Psoas muscle (tissue), 8 donors: ENCODE data around the gene ICAM1. TPM values are rescaled to one million over a fixed set of nuclear protein-coding genes. Genes with fewer than 3 reads are reported as not detected.
"Not testable (repeated sequence)": the region's sequence is repeated elsewhere in the genome, so short reads cannot be mapped to it uniquely, and the experiment has no call there.

Experiments used
- ATAC-seq, 4 donors: fragments of 200-7000 bp; cut with Tn5 transposase; one replicate each; pipeline ENCODE4 v1.9.1; 2020; ENCODE audit warnings: moderate library complexity in 3 of 4, mild to moderate bottlenecking in 2 of 4
- DNase-seq, 2 donors: peaks; one replicate each; pipeline ENCODE4 v3.0.0-alpha.2; 2020
- H3K27ac ChIP-seq: fragments of 200-600 bp; one replicate; pipeline ENCODE4 v1.8.0; 2022
- H3K27me3 ChIP-seq, 3 donors: fragments of 200-600 bp in 1 of 3; one replicate each; pipeline versions ENCODE4 v1.6.1 to v1.8.0; 2013 to 2022; ENCODE audit warnings: low read length in 2 of 3, mild to moderate bottlenecking in 2 of 3, moderate library complexity in 1 of 3; ENCODE audit not compliant: insufficient read depth in 3 of 3
- H3K36me3 ChIP-seq, 2 donors: fragments of 200-600 bp in 1 of 2; one replicate each; pipeline versions ENCODE4 v1.6.1 to v1.8.0; 2013 to 2022; ENCODE audit warnings: low read depth in 1 of 2, mild to moderate bottlenecking in 1 of 2, moderate library complexity in 1 of 2; ENCODE audit not compliant: insufficient read depth in 1 of 2
- H3K4me1 ChIP-seq: fragments of 200-600 bp; one replicate; pipeline ENCODE4 v1.8.0; 2022
- H3K4me3 ChIP-seq: fragments of 200-600 bp; one replicate; pipeline ENCODE4 v1.8.0; 2022; ENCODE audit warnings: mild to moderate bottlenecking
- H3K9me3 ChIP-seq: fragments of 200-600 bp; one replicate; pipeline ENCODE4 v1.8.0; 2022
- WGBS, 3 donors: extraction: QIAGEN DNeasy Blood & Tissue Kit; methylation state at CpG; one replicate each; pipeline versions ENCODE4 v1.1.6 to v1.1.7; 2013; 5-methylcytosine and 5-hydroxymethylcytosine counted together
- intact Hi-C, 2 donors: fragments of 100-400 bp; cut with DNase I; formaldehyde crosslinking; loops; one replicate each; pipeline versions ENCODE4 v1.11.0 to v1.14.2; 2022
- polyA plus RNA-seq, 3 donors: library from polyadenylated mRNA; stranded (reverse); fragments of 200-250 nt; gene quantifications; one replicate each; pipeline ENCODE4 v1.2.3, GENCODE V29; 2013
- total RNA-seq, 4 donors: library from RNA; stranded (reverse); fragmentation: NEBNext Ultra II Directional in 2 of 4; extraction: Animal tissue kit (Norgen Biotek cat#: 25700) in 2 of 4; gene quantifications; one replicate each; pipeline versions ENCODE4 v1.2.1 to v1.2.4, GENCODE V29; 2021 to 2023
- TF ChIP-seq, protein P1 (sequence below): fragments of 200-600 bp; IDR thresholded peaks from one replicate; pipeline ENCODE4 v1.8.0; 2022; ENCODE audit warnings: antibody characterized with exemption
- donor health status: healthy with polysubstance abuse.
- donor health status: DM: no; HTN: no; CAD: no; lungs with moderate emphysema.
- donor health status: Bipolar disorder and iron deficiency.
- donor health status: healthy.
- donor health status: DM: yes; HTN: yes; CAD: no.
- donor health status: DM: no; HTN: no; CAD: no.
- donor health status: DM: no; HTN: no; CAD: no.
- donor health status: DM: yes; HTN: yes; CAD: no.

Gene ICAM1
- total and polyA plus RNA-seq, 7 donors: 2.7 to 8.0 (median 6.5) TPM

DNA sequence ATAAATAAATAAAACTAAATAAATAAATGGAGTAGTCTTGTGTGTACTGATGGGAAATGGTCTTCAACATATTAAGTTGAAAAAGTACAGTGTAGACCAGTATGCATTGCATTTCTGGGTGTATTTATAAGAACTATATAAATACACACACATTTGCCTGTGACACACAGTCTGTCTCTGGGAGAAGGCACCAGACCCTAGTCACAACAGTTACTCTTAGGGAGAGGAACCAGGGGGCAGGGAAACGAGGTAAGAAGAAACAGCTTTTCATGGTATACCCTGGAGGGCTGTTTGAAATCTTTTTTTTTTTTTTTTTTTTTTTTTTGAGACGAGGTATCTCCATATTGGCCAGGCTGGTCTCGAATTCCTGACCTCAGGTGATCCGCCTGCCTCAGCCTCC lies 37.0 kb upstream of the ICAM1 start:
- no peak for ATAC-seq
- TF ChIP-seq, protein P1, sequence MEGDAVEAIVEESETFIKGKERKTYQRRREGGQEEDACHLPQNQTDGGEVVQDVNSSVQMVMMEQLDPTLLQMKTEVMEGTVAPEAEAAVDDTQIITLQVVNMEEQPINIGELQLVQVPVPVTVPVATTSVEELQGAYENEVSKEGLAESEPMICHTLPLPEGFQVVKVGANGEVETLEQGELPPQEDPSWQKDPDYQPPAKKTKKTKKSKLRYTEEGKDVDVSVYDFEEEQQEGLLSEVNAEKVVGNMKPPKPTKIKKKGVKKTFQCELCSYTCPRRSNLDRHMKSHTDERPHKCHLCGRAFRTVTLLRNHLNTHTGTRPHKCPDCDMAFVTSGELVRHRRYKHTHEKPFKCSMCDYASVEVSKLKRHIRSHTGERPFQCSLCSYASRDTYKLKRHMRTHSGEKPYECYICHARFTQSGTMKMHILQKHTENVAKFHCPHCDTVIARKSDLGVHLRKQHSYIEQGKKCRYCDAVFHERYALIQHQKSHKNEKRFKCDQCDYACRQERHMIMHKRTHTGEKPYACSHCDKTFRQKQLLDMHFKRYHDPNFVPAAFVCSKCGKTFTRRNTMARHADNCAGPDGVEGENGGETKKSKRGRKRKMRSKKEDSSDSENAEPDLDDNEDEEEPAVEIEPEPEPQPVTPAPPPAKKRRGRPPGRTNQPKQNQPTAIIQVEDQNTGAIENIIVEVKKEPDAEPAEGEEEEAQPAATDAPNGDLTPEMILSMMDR: no peak
- no peak for DNase-seq
- Histone ChIP-seq H3K9me3 (no peaks in the 10 kb centered on the region), H3K4me3 (no peak overlapping the region), H3K4me1 (peaks cover 8% of the 10 kb centered on the region), H3K36me3 (no peaks in the 10 kb centered on the region), H3K27ac (no peak overlapping the region), H3K27me3 (peaks cover 0 to 31% (median 0%) of the 10 kb centered on the region in 3 donors)
- 68 to 78% (median 70%) methylated on average over 4 of the region's 4 CpGs for WGBS, 3 donors
- intact Hi-C loops: no loop called here

DNA sequence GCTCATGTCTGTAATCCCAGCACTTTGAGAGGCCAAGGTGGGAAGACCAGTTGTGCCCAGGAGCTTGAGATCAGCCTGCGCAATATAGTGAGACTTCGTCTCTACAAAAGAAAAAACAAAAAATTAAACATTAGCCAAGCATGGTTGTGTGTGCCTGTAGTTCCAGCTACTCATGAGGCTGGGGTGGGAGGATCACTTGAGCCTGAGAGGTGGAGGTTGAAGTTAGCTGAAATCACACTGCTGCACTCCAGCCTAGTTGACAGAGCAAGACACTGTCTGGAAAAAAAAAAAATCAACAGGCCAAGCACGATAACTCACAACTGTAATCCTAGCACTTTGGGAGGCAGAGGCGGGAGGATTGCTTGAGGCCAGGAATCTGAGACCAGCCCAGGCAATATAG lies 35.9 kb upstream of the ICAM1 start:
- peaks cover 6% of the 10 kb centered on the region for H3K4me1 ChIP-seq
- H3K27ac ChIP-seq: no peak overlapping the region
- no peak for DNase-seq

DNA sequence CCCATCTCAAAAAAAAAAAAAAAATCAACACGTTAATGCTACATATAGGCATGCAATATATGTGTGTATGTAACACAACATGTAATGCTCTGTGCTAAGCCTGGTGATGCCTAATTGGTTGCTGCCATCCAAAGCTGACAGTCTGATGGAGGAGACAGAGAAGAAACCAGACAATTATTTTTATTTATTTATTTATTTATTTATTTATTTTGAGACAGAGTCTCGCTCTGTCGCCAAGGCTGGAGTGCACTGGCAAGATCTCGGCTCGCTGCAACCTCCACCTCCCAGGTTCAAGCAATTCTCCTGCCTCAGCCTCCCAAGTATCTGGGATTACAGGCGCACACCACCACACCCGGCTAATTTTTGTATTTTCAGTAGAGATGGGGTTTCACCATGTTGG lies 35.5 kb upstream of the ICAM1 start:
- H3K36me3 ChIP-seq, intact Hi-C loops, H3K4me1 ChIP-seq, H3K9me3 ChIP-seq, DNase-seq, ATAC-seq, H3K4me3 ChIP-seq: not testable (repeated sequence)
- peaks cover 0 to 16% (median 0%) of the 10 kb centered on the region in 3 donors for H3K27me3 ChIP-seq
- H3K27ac ChIP-seq: peak overlapping the region; percentile 68
- WGBS, 3 donors: 90 to 93% (median 93%) methylated on average over 7 of the region's 7 CpGs

More for the DNA sequence above, 35.9 kb upstream of the ICAM1 start:
- peaks cover 0 to 20% (median 0%) of the 10 kb centered on the region in 3 donors for H3K27me3 ChIP-seq
- no peaks in the 10 kb centered on the region for H3K9me3 ChIP-seq
- H3K4me3 ChIP-seq: no peak overlapping the region
- intact Hi-C loops: no loop called here
- no peaks in the 10 kb centered on the region for H3K36me3 ChIP-seq
- 70 to 88% (median 76%) methylated on average over 4 of the region's 4 CpGs for WGBS, 3 donors
- TF ChIP-seq, protein P1: no peak
- ATAC-seq: no peak

DNA sequence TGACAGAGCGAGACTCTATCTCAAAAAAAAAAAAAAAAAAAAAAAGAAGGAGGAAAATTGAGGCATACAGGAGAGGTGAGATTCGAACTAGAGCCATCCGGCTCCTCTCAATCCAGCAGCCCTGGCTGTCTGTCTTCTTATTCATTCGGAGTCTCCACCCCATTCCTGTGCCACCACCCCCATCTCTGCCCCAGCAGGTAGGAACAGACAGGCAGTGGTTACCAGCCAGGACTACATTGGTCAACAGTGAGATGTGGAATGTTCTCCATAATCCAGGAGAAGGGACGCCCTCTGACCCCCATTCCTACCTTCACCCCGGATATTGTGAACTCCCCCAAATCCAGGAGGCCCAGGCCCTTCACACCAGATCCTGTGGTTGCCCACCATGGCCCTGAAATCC lies 33.2 kb upstream of the ICAM1 start:
- WGBS, 3 donors: 80 to 84% (median 84%) methylated on average over 6 of the region's 6 CpGs
- H3K4me3 ChIP-seq: no peak overlapping the region
- no peak overlapping the region for H3K27ac ChIP-seq
- no peaks in the 10 kb centered on the region for H3K27me3 ChIP-seq
- H3K9me3 ChIP-seq: no peaks in the 10 kb centered on the region
- ATAC-seq: peak in 1 of 4 donors; percentile 10
- no peak for DNase-seq
- TF ChIP-seq, protein P1: no peak
- intact Hi-C loops: no loop called here
- no peaks in the 10 kb centered on the region for H3K36me3 ChIP-seq
- H3K4me1 ChIP-seq: no peaks in the 10 kb centered on the region

DNA sequence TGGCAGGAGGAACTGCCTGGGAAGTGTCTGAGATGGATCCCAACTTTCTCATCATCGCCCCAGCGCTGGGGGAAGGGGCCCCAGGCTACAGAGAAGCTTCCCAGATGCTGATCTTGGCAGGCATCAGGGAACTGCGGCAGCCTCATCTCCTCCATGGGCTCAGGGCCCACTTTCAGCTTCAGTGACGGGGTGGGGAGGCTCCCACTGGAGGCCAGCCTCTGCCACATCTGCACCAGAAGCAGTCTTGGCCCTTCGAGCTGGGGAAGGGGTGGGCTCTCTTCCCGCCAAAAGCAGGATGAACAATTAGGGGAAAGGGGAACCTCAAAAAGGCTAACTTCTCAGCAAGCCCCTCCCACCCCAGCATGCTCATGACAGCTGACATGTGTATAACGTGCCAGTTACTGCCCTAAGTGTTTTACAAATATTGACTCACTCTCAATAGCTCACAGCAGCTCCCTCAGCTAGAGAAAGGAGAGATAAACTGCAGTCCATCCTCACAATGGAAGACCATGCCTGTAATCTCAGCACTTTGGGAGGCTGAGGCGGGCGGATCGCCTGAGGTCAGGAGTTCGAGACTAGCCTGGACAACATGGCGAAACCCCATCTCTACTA lies 32.6 kb upstream of the ICAM1 start:
- 57 to 63% (median 58%) methylated on average over 12 of the region's 12 CpGs for WGBS, 3 donors
- Histone ChIP-seq H3K27ac (no peak overlapping the region), H3K4me1 (no peaks in the 10 kb centered on the region), H3K36me3 (no peaks in the 10 kb centered on the region), H3K9me3 (no peaks in the 10 kb centered on the region), H3K27me3 (no peaks in the 10 kb centered on the region), H3K4me3 (no peak overlapping the region)
- ATAC-seq: peak in 3 of 4 donors; percentile 40 to 60 (median 53)
- DNase-seq: peak; percentile 71 to 78
- TF ChIP-seq, protein P1: no peak
- intact Hi-C loops: no loop called here

DNA sequence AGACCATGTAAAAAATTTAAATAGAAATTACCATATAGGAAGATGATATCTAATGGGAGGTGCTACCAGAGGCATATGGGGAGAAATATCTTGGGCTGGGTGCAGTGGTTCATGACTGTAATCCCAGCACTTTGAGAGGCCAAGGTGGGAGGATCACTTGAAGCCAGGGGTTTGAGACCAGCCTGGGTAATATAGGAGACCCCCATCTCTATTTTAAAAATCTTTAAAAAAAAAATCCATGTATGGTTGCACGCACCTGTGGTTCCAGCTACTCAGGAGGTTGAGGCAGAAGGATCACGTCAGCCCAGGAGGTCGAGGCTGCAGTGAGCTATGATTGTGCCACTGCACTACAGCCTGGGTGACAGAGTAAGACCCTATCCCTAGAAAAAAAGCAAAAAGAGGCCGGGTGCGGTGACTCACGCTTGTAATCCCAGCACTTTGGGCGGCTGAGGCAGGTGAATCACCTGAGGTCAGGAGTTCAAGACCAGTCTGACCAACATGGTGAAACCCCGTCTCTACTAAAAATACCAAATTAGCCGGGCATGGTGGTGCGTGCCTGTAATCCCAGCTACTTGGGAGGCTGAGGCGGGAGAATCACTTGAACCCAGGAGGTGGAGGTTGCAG lies 29.0 kb upstream of the ICAM1 start:
- H3K4me3 ChIP-seq, DNase-seq, H3K4me1 ChIP-seq, H3K9me3 ChIP-seq, ATAC-seq, H3K36me3 ChIP-seq, H3K27ac ChIP-seq, H3K27me3 ChIP-seq, intact Hi-C loops: not testable (repeated sequence)
- 93 to 96% (median 94%) methylated on average over 11 of the region's 11 CpGs for WGBS, 3 donors
